ENCODE data around the gene ZC3H18.

Gene ZC3H18

GRCh38 chr16:88599092-88599733 is 29.0 kb downstream of the ZC3H18 start:
- DNase-seq (ENCODE audit: low read depth in 1 of 2, low spot score in 1 of 2) = peak in 1 of 2 experiments; percentile 77
- Histone ChIP-seq H3K4me3 (replicated peaks; ENCODE audit: insufficient read depth, low read length) (no peak overlapping the region), H3K27ac (replicated peaks) (no peak overlapping the region), H3K27me3 (ENCODE audit: insufficient read depth, poor library complexity, severe bottlenecking) (no peaks in the 10 kb centered on the region)
- TF ChIP-seq SPI1 (IDR thresholded peaks at IDR 0.05; ENCODE audit: borderline replicate concordance, low read depth) (peak; percentile 98), REST (IDR thresholded peaks at IDR 0.05; ENCODE audit: insufficient replicate concordance, low read depth) (no peak)

GRCh38 chr16:88599825-88600538 is 29.8 kb downstream of the ZC3H18 start:
- TF ChIP-seq SPI1 (IDR thresholded peaks at IDR 0.05; ENCODE audit: borderline replicate concordance, low read depth) = no peak
- TF ChIP-seq, protein P1, sequence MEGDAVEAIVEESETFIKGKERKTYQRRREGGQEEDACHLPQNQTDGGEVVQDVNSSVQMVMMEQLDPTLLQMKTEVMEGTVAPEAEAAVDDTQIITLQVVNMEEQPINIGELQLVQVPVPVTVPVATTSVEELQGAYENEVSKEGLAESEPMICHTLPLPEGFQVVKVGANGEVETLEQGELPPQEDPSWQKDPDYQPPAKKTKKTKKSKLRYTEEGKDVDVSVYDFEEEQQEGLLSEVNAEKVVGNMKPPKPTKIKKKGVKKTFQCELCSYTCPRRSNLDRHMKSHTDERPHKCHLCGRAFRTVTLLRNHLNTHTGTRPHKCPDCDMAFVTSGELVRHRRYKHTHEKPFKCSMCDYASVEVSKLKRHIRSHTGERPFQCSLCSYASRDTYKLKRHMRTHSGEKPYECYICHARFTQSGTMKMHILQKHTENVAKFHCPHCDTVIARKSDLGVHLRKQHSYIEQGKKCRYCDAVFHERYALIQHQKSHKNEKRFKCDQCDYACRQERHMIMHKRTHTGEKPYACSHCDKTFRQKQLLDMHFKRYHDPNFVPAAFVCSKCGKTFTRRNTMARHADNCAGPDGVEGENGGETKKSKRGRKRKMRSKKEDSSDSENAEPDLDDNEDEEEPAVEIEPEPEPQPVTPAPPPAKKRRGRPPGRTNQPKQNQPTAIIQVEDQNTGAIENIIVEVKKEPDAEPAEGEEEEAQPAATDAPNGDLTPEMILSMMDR (IDR thresholded peaks at IDR 0.05; ENCODE audit: insufficient read depth, low read length) = no peak
- Histone ChIP-seq H3K27ac (replicated peaks) (no peak overlapping the region), H3K27me3 (ENCODE audit: insufficient read depth, poor library complexity, severe bottlenecking) (no peaks in the 10 kb centered on the region), H3K4me3 (replicated peaks; ENCODE audit: insufficient read depth, low read length) (no peak overlapping the region)
- no peak for DNase-seq (ENCODE audit: low read depth in 1 of 2, low spot score in 1 of 2)

DNA sequence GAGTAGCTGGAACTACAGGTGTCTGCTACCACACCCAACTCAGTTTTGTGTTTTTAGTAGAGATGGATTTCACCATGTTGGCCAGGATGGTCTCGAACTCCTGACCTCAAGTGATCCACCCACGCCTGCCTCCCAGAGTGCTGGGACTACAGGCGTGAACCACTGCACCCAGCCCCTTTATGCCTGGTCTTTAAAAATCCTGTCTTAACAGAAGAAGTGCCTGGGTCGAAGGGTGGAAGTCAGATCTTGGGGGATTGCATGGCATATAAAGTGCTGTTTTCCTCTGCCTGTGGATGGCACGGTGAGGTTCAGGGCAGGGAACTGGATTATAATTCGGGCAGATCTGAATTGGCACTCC is 30.3 kb downstream of the ZC3H18 start:
- Histone ChIP-seq H3K4me3 (replicated peaks; ENCODE audit: insufficient read depth, low read length) (no peak overlapping the region), H3K27me3 (ENCODE audit: insufficient read depth, poor library complexity, severe bottlenecking) (no peaks in the 10 kb centered on the region)

More for the DNA sequence above, 30.3 kb downstream of the ZC3H18 start:
- H3K27ac ChIP-seq (replicated peaks) = no peak overlapping the region
- DNase-seq (ENCODE audit: low read depth in 1 of 2, low spot score in 1 of 2) = no peak
- TF ChIP-seq POLR2AphosphoS5 (IDR thresholded peaks at IDR 0.05; ENCODE audit: low read depth) (no peak), REST (IDR thresholded peaks at IDR 0.05; ENCODE audit: insufficient replicate concordance, low read depth) (no peak), SPI1 (IDR thresholded peaks at IDR 0.05; ENCODE audit: borderline replicate concordance, low read depth) (no peak), GABPA (IDR thresholded peaks at IDR 0.05; ENCODE audit: low read depth) (no peak)
- TF ChIP-seq, protein P1 (IDR thresholded peaks at IDR 0.05; ENCODE audit: insufficient read depth, low read length) = no peak

Measured in HL-60 (cell line).